ENCODE data around the gene WFS1.

Gene WFS1

DNA sequence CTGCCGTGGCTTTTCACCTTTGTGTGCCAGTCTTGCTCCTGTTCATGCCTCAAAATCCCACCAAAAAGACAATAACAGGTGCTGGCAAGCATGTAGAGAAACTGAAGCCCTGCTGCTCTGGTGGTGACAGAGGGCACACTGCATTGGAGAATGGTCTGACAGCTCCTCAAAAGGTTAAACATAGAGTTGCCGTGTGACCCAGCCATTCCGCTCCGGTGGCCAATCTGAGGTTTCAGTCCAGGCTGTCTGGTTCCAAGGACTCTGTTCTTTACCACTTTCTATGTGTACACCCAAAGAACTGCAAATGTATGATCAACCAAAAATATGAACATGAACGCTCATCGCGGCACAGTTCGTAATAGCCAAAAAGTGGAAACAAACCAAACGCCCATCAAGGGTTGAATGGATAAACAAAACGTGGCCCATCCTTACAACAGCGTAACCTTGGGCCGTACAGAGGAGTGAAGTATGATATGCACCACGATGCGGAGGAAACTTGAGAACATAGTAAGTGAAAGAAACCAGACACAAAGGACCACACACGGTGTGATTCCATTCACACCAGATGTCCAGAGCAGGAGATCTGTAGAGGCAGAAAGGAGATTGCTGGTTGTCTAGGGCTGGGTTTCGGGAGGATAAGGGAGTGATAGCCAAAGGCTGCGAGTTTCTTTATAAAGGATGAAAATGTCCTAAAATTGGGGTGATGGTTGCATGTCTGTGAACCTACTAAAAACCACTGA, 33.6 kb upstream of the WFS1 start:
- no peak for DNase-seq (ENCODE audit: extremely low read depth in 1 of 2, low read depth in 1 of 2)

- no peak for DNase-seq (ENCODE audit: extremely low read depth in 1 of 2, low read depth in 1 of 2)
Measured at GRCh38 chr4:6236816-6237390, 32.7 kb upstream of the WFS1 start.

- no peak for DNase-seq (ENCODE audit: extremely low read depth in 1 of 2, low read depth in 1 of 2)
Measured at GRCh38 chr4:6239486-6239885, 30.2 kb upstream of the WFS1 start.

- DNase-seq (ENCODE audit: extremely low read depth in 1 of 2, low read depth in 1 of 2) = no peak
Measured at GRCh38 chr4:6239968-6240367, 29.7 kb upstream of the WFS1 start.

DNA sequence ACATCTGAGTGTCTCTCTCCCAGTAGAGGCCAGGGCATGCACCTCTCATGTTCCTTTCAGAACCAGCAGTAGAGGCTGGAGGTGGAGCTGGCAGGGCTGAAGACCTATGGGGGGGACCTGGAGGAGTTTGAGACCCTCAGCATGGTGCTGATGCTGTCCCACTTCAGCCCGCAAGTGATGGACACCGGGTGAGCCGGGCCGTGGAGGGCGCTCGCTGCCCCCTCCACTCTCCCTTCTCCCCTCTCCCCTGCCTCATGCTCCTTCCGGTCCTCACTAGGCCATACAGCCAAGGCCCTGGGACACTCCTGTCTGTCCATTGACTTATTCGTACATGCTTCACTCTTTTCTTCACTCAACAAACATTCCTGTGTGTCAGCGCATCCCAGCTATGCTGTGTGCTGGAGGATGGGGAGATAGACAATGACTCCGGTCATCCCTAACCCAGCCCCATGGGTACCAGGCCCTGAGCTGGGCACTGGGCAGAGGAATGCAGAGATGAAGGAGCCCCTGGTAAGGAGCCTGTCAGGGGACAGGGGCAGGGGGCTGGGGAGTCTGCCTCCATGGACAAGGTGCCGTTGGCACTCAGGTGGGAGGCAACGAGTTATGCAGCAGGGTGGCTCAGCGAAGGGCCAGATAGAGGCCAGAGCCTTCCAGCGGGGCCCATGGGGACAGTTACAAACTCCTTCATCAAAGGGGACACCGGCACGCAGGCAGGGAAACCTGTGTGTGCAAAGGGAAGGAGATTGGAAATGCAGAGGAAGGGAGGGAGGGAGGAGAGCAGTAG, 28.4 kb upstream of the WFS1 start:
- no peak for DNase-seq (ENCODE audit: extremely low read depth in 1 of 2, low read depth in 1 of 2)

GRCh38 chr4:6242271-6243029, 27.2 kb upstream of the WFS1 start:
- no peak for DNase-seq (ENCODE audit: extremely low read depth in 1 of 2, low read depth in 1 of 2)

DNA sequence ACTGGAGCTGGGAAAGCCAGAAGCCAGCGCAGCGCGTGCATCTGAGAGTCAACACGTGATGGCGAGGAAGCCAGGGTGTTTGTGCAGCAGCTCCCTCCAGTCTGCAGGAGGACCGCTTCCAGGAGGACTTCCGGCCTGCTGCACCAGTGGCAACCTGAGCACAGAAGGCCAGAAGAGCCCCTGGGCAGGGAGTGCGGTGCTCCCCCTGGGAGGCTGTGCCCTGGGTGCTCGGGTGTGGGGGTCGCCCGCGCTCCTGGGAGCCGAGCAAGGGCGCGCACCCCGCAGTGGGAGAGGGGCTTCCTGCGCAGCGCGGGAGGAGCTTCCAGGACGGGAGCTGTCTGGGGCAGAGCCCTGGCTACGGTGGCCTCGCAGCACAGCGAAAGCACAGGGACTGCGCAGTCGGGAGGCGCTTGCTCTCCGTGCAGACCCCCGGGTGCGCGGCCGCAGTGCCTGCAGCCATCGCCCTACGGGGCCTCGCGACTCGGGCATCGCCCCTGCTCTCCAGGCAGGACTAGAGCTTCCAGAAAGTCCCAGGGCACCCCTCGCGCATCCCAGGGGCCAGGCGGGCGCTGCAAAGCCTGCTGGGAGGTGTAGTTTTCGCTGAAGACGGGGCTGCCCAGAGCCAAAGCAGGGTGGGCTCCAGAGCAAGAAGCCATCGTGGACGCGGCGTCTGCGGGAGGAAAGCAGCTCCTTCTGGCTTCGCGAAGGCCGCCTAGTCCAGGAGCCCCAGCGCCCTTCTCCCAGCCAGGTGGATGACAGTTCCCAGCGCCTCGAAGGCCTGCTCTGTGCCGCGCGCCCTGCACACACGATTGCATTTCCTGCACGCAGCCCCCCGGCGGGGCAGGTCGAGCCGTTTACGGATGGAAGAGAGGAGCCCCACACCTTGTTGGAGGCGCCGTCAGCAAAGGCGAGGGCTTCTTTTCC, 24.1 kb upstream of the WFS1 start:
- DNase-seq (ENCODE audit: extremely low read depth in 1 of 2, low read depth in 1 of 2) = no peak

- DNase-seq (ENCODE audit: extremely low read depth in 1 of 2, low read depth in 1 of 2) = no peak
Measured at GRCh38 chr4:6246170-6246634, 23.4 kb upstream of the WFS1 start.

- DNase-seq (ENCODE audit: extremely low read depth in 1 of 2, low read depth in 1 of 2) = no peak
Measured at GRCh38 chr4:6248394-6248793, 21.3 kb upstream of the WFS1 start.

- DNase-seq (ENCODE audit: extremely low read depth in 1 of 2, low read depth in 1 of 2) = no peak
Measured at GRCh38 chr4:6250235-6250983, 19.2 kb upstream of the WFS1 start.

- no peak for DNase-seq (ENCODE audit: extremely low read depth in 1 of 2, low read depth in 1 of 2)
Measured at GRCh38 chr4:6250984-6251295, 18.7 kb upstream of the WFS1 start.

DNA sequence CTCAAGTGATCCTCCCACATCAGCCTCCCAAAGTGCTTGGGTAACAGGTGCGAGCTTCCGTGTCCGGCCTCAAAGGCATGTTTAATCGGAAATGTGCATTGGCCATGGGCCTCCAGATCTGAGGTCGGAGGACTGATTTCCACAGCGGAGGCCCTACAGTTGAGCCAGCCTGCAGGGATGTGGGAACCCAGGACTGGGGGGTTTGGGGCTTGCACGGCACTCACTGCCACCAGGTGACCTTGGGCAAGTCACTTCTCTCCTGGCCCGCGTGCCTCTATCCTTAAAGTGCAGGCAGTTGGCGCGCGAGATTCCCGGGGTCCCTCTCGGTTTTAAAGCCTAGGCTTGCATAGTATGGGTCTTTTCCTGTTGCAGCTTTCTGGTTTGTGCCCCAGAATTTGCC, 18.3 kb upstream of the WFS1 start:
- DNase-seq (ENCODE audit: extremely low read depth in 1 of 2, low read depth in 1 of 2) = no peak

- no peak for DNase-seq (ENCODE audit: extremely low read depth in 1 of 2, low read depth in 1 of 2)
Measured at GRCh38 chr4:6252051-6252450, 17.6 kb upstream of the WFS1 start.

- no peak for DNase-seq (ENCODE audit: extremely low read depth in 1 of 2, low read depth in 1 of 2)
Measured at GRCh38 chr4:6253111-6253510, 16.5 kb upstream of the WFS1 start.

DNA sequence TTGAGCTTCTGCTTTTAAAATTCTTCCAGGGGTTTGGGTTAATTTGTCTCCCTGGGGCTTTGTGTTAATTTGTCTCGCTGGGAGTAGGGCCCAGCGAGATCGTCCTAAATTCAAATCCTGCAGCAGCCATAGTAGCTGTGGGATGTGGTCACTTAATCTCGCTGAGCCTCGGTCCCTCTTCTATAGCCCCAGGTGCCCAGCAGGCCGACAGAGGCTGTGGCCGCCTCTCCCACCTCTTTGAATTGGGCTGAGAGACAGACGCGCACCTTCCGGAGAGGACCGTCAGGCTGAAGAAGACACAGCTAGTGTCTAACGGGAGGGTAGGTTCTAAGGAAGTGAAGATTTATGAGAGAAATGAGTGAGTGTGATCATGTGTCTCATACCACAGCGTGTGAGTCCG, 15.7 kb upstream of the WFS1 start:
- no peak for DNase-seq (ENCODE audit: extremely low read depth in 1 of 2, low read depth in 1 of 2)

GRCh38 chr4:6256141-6256540, 13.5 kb upstream of the WFS1 start:
- DNase-seq (ENCODE audit: extremely low read depth in 1 of 2, low read depth in 1 of 2) = no peak

DNA sequence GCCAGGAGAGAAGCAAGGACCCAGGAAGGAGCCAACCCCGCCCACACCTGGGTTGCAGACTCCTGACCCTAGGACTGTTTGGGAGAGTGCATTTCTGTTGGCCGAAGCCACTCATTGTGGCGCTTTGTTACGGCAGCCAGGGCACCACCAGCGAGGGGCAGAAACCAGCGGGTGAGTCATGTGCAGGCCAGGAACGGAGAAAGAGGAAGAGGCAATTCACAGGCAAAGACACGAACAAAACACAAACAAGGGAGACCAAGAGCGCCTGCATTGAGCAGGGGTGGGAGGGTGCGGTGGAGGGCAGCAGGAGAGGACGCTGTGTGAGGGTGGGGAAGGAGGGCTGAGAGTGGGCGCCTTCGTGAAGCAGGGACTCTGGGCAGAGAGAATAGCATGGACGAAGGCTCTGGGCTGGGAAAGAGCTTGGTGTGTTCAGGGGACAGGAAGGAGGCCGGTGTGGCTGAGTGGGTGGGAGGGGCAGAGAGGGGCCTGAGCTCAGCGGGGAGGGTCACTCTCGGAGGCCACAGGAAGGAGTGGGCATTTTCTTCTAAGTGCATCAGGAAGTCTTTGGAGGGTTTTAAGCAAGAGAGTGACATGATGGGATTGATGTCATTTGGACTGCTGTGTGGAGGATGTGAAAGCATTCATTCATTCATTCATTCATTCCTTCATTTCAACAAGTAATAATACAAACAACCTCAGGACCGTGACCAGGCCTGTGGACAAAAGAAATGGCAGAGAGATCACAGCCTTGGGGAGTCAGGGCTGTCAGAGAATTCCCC, 12.2 kb upstream of the WFS1 start:
- no peak for DNase-seq (ENCODE audit: extremely low read depth in 1 of 2, low read depth in 1 of 2)

- DNase-seq (ENCODE audit: extremely low read depth in 1 of 2, low read depth in 1 of 2) = no peak
Measured at GRCh38 chr4:6258026-6258360, 11.7 kb upstream of the WFS1 start.

DNA sequence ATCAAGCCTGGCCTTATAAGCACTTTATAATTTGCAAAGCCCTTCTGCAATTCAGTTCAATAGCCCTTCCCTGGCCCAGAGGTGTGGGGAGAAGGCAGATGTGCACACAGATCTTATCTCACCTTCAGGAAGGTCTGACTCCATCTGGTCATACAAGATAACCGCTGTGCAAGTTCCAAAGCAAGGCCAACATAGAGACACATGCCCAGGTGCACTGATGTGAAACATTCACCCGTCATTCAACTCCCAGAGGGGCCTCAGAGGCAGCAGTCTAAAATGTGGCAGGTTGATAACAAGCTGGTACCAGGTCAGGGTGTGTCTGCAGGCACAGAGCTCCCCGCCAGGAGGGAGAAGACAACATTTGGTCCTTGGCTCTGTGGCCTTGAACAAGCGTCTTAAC, 10.9 kb upstream of the WFS1 start:
- DNase-seq (ENCODE audit: extremely low read depth in 1 of 2, low read depth in 1 of 2) = no peak

Data from stimulated activated CD8-positive, alpha-beta memory T cell treated with anti-CD3 and anti-CD28 coated beads, Interleukin-7, amount 100 ng/mL, for 48 hours (primary cell).